Measurements from ENCODE around the gene ARID1B.

DNA sequence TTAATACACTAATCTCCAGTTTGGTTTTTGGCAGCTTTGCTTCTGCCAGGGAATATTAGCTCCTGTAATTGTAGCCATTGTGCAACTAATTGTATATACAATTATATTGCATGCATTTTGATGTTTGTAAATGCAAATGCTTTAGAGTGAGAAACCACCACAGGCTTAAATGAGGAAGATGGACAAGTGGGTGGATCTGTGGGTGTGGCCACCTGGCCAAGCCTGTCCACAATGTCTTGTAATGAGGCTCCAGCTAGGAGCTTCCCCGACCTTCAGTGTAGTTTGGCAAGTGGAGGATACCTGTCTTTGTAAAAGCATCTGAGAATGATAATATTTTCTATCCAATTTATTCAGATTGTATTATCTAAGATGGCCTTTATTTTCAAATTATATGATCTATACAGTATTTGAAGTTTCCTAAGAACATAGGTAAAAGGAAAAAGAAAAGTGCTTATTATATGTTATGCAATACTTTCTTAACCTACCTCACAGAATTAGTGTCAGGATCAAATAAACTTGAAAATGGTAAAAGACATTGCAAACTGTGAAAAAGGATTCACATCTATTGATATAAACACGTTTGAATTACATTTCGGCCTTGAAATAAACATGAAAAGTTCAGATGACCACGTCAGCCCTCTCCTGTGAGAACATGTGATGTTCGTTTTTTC lies 49.3 kb upstream of the ARID1B start:
- TF ChIP-seq CTCF (IDR thresholded peaks at IDR 0.05; ENCODE audit: low read depth, low read length, missing input control) (no peak), HNF4G (IDR thresholded peaks at IDR 0.05) (no peak), RAD21 (IDR thresholded peaks at IDR 0.05) (no peak), JUND (IDR thresholded peaks at IDR 0.05) (no peak), YY1 (IDR thresholded peaks at IDR 0.05) (no peak)
- TF ChIP-seq, protein P1, sequence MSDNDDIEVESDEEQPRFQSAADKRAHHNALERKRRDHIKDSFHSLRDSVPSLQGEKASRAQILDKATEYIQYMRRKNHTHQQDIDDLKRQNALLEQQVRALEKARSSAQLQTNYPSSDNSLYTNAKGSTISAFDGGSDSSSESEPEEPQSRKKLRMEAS (IDR thresholded peaks at IDR 0.05) = no peak

Measured in liver (tissue), 3 donors.